HCT116 (cell line): ENCODE data around the gene CD200.

Source experiments
- ATF3 ChIP-seq: IDR thresholded peaks from 2 replicates; pipeline ENCODE4 v1.6.1; 2012
- EZH2 ChIP-seq: fragments of 200-600 bp; sonication (generic); IDR thresholded peaks from 2 replicates; pipeline ENCODE4 v1.6.1; 2017; ENCODE audit warnings: antibody characterized with exemption, mixed run types
- EZH2phosphoT487 ChIP-seq: fragments of 200-600 bp; IDR thresholded peaks from 2 replicates; pipeline ENCODE4 v1.6.1; 2018; ENCODE audit warnings: antibody characterized with exemption, borderline replicate concordance
- FOSL1 ChIP-seq: IDR thresholded peaks from 2 replicates; pipeline ENCODE4 v1.6.1; 2012; ENCODE audit warnings: low read depth
- POLR2A ChIP-seq: IDR thresholded peaks from 2 replicates; pipeline ENCODE4 v1.7.0; 2011; ENCODE audit warnings: borderline replicate concordance; ENCODE audit not compliant: insufficient read depth, insufficient read length; ENCODE audit errors: extremely low read depth
- RAD21 ChIP-seq: IDR thresholded peaks from 2 replicates; pipeline ENCODE4 v1.6.1; 2012; ENCODE audit warnings: low read depth, mild to moderate bottlenecking
- REST ChIP-seq: IDR thresholded peaks from 2 replicates; pipeline ENCODE4 v1.6.1; 2012; ENCODE audit warnings: low read depth
- SIN3A ChIP-seq: IDR thresholded peaks from 2 replicates; pipeline ENCODE4 v1.6.1; 2012; ENCODE audit warnings: low read depth
- SP1 ChIP-seq: IDR thresholded peaks from 2 replicates; pipeline ENCODE4 v1.6.1; 2012; ENCODE audit warnings: low read depth
- SRF ChIP-seq: IDR thresholded peaks from 2 replicates; pipeline ENCODE4 v1.6.1; 2012; ENCODE audit warnings: low read depth
- YY1 ChIP-seq: IDR thresholded peaks from 2 replicates; pipeline ENCODE4 v1.6.1; 2011; ENCODE audit warnings: low read length, low read depth, moderate library complexity, mild to moderate bottlenecking; ENCODE audit not compliant: insufficient replicate concordance; ENCODE audit errors: extremely low read depth
- ZBTB33 ChIP-seq: IDR thresholded peaks from 2 replicates; pipeline ENCODE4 v1.6.1; 2011; ENCODE audit warnings: mild to moderate bottlenecking, low read length, moderate library complexity; ENCODE audit not compliant: insufficient replicate concordance; ENCODE audit errors: extremely low read depth
- TF ChIP-seq, protein P1 (sequence below), 3 experiments: fragments of 200-600 bp in 1 of 3; sonication (generic) in 1 of 3; IDR thresholded peaks in 2 of 3; conservative IDR thresholded peaks in 1 of 3; 2 replicates each; pipeline ENCODE4 v1.5.1; 2012 to 2017; ENCODE audit warnings: low read depth in 2 of 3, low read length in 2 of 3, antibody characterized with exemption in 1 of 3, borderline replicate concordance in 1 of 3, control low read depth in 1 of 3, mild to moderate bottlenecking in 1 of 3, mixed read lengths in 1 of 3, mixed run types in 1 of 3, moderate library complexity in 1 of 3; ENCODE audit not compliant: insufficient read depth in 1 of 3
- TF ChIP-seq, protein P2 (sequence below): IDR thresholded peaks from 2 replicates; pipeline ENCODE4 v1.6.1; 2012

DNA sequence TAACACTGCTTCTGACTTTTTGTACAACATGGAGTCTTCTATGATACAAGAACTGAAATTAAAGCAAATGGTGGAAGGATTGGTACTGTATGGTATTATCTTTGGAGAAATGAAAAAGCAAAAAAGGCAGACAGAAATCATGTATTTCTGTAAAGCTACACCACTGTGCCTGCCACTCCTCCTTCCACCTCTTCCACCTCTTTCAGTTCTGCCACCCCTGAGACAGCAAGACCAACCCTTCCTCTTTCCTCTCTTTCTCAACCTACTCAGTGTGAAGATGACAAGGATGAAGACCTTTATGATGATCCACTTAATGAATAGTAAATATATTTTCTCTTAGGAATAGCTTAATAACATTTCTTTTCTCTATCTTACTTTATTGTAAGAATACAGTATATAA is 57.0 kb downstream of the CD200 start:
- TF ChIP-seq SP1 = no peak
- no peak for TF ChIP-seq FOSL1
- TF ChIP-seq, protein P1, sequence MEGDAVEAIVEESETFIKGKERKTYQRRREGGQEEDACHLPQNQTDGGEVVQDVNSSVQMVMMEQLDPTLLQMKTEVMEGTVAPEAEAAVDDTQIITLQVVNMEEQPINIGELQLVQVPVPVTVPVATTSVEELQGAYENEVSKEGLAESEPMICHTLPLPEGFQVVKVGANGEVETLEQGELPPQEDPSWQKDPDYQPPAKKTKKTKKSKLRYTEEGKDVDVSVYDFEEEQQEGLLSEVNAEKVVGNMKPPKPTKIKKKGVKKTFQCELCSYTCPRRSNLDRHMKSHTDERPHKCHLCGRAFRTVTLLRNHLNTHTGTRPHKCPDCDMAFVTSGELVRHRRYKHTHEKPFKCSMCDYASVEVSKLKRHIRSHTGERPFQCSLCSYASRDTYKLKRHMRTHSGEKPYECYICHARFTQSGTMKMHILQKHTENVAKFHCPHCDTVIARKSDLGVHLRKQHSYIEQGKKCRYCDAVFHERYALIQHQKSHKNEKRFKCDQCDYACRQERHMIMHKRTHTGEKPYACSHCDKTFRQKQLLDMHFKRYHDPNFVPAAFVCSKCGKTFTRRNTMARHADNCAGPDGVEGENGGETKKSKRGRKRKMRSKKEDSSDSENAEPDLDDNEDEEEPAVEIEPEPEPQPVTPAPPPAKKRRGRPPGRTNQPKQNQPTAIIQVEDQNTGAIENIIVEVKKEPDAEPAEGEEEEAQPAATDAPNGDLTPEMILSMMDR (IDR thresholded peaks at IDR 0.05 in 2 of 3, conservative IDR thresholded peaks at IDR 0.05 in 1 of 3; ENCODE audit: borderline replicate concordance in 1 of 3, insufficient read depth in 1 of 3, low read depth in 2 of 3, low read length in 2 of 3) = no peak
- TF ChIP-seq RAD21 = no peak
- no peak for TF ChIP-seq ZBTB33
- no peak for TF ChIP-seq POLR2A
- TF ChIP-seq REST = no peak
- no peak for TF ChIP-seq EZH2
- TF ChIP-seq, protein P2, sequence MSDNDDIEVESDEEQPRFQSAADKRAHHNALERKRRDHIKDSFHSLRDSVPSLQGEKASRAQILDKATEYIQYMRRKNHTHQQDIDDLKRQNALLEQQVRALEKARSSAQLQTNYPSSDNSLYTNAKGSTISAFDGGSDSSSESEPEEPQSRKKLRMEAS = no peak
- TF ChIP-seq EZH2phosphoT487 = no peak
- no peak for TF ChIP-seq SRF
- TF ChIP-seq SIN3A = no peak
- TF ChIP-seq YY1 = no peak
- no peak for TF ChIP-seq ATF3
